ENCODE results near the gene NFIA.

NFIA gene

GRCh38 chr1:61370177-61370912 lies 288.0 kb downstream of the NFIA start:
- no peak overlapping the region for H3K4me3 ChIP-seq (ENCODE audit: severe bottlenecking)
- H3K36me3 ChIP-seq (ENCODE audit: low read depth), result no peaks in the 10 kb centered on the region; the same call in none of the 2 replicates
- ATAC-seq (ENCODE audit: low read depth) (no peak), DNase-seq (ENCODE audit: low spot score) (no peak)
- no peaks in the 10 kb centered on the region for H3K27me3 ChIP-seq (ENCODE audit: insufficient read depth, poor library complexity, severe bottlenecking)
- peaks cover 8% of the 10 kb centered on the region for H3K4me1 ChIP-seq (ENCODE audit: insufficient read depth, poor library complexity, severe bottlenecking)
- H3K27ac ChIP-seq (ENCODE audit: poor library complexity, severe bottlenecking), result no peak overlapping the region
- no peaks in the 10 kb centered on the region for H3K9me3 ChIP-seq (ENCODE audit: severe bottlenecking)
- no peak for TF ChIP-seq CTCF (IDR thresholded peaks at IDR 0.05; ENCODE audit: poor library complexity, severe bottlenecking)

GRCh38 chr1:61370913-61371279 lies 288.5 kb downstream of the NFIA start:
- Histone ChIP-seq H3K4me3 (ENCODE audit: severe bottlenecking) (no peak overlapping the region), H3K36me3 (ENCODE audit: low read depth) (no peaks in the 10 kb centered on the region; the same call in none of the 2 replicates), H3K27ac (ENCODE audit: poor library complexity, severe bottlenecking) (no peak overlapping the region), H3K27me3 (ENCODE audit: insufficient read depth, poor library complexity, severe bottlenecking) (no peaks in the 10 kb centered on the region), H3K9me3 (ENCODE audit: severe bottlenecking) (no peaks in the 10 kb centered on the region), H3K4me1 (ENCODE audit: insufficient read depth, poor library complexity, severe bottlenecking) (peaks cover 8% of the 10 kb centered on the region)
- no peak for DNase-seq (ENCODE audit: low spot score)
- ATAC-seq (ENCODE audit: low read depth), result no peak
- TF ChIP-seq CTCF (IDR thresholded peaks at IDR 0.05; ENCODE audit: poor library complexity, severe bottlenecking), result no peak

- no peak for TF ChIP-seq CTCF (IDR thresholded peaks at IDR 0.05; ENCODE audit: poor library complexity, severe bottlenecking)
- Histone ChIP-seq H3K4me3 (ENCODE audit: severe bottlenecking) (no peak overlapping the region), H3K36me3 (ENCODE audit: low read depth) (no peaks in the 10 kb centered on the region; the same call in none of the 2 replicates), H3K27ac (ENCODE audit: poor library complexity, severe bottlenecking) (no peak overlapping the region), H3K4me1 (ENCODE audit: insufficient read depth, poor library complexity, severe bottlenecking) (peaks cover 8% of the 10 kb centered on the region), H3K9me3 (ENCODE audit: severe bottlenecking) (no peaks in the 10 kb centered on the region), H3K27me3 (ENCODE audit: insufficient read depth, poor library complexity, severe bottlenecking) (no peaks in the 10 kb centered on the region)
- ATAC-seq (ENCODE audit: low read depth) (no peak), DNase-seq (ENCODE audit: low spot score) (no peak)
Measured at GRCh38 chr1:61372944-61373343, 290.6 kb downstream of the NFIA start.

GRCh38 chr1:61374156-61374555 lies 291.8 kb downstream of the NFIA start:
- H3K4me1 ChIP-seq (ENCODE audit: insufficient read depth, poor library complexity, severe bottlenecking), result peaks cover 8% of the 10 kb centered on the region
- TF ChIP-seq CTCF (IDR thresholded peaks at IDR 0.05; ENCODE audit: poor library complexity, severe bottlenecking), result no peak
- no peak overlapping the region for H3K27ac ChIP-seq (ENCODE audit: poor library complexity, severe bottlenecking)
- ATAC-seq (ENCODE audit: low read depth), result no peak
- H3K9me3 ChIP-seq (ENCODE audit: severe bottlenecking), result no peaks in the 10 kb centered on the region
- no peaks in the 10 kb centered on the region; the same call in none of the 2 replicates for H3K36me3 ChIP-seq (ENCODE audit: low read depth)
- no peak overlapping the region for H3K4me3 ChIP-seq (ENCODE audit: severe bottlenecking)
- H3K27me3 ChIP-seq (ENCODE audit: insufficient read depth, poor library complexity, severe bottlenecking), result no peaks in the 10 kb centered on the region
- DNase-seq (ENCODE audit: low spot score), result no peak

All from RWPE2 (cell line).